IMR-90 (cell line): ENCODE data around the gene UQCRQ. TPM values are rescaled to one million over a fixed set of nuclear protein-coding genes. Genes with fewer than 3 reads are reported as not detected.

Experiments
- ATAC-seq: fragments of 200-7000 bp; cut with Tn5 transposase; 2 replicates; pipeline ENCODE4 v1.9.1; 2020; ENCODE audit warnings: low read depth, mild to moderate bottlenecking, moderate library complexity
- BruUV-seq: library from RNA; stranded (reverse); fragments of 400-500 nt; replicated peaks from 2 replicates; lab custom pipeline; 2021; lab: Mats Ljungman, UMichigan
- CTCF ChIA-PET: fragments of 300-600 bp; formaldehyde crosslinking; extraction: SDS; loops from one replicate; lab custom pipeline; 2021; ENCODE audit warnings: antibody characterized with exemption; lab: Yijun Ruan, JAX
- POLR2A ChIA-PET: fragments of 300-600 bp; sonication (Branson Sonifier 250); formaldehyde crosslinking; loops from one replicate; lab custom pipeline; 2022; ENCODE audit warnings: antibody characterized with exemption; ENCODE audit not compliant: unreplicated experiment; lab: Charles Lee
- DNase-seq: peaks from one replicate; pipeline ENCODE4 v3.0.0; 2013
- H2AFZ ChIP-seq: replicated peaks from 2 replicates; pipeline ENCODE3; 2013; ENCODE audit warnings: low read length, mild to moderate bottlenecking; ENCODE audit not compliant: poor library complexity
- H2AK5ac ChIP-seq: 2 replicates; pipeline ENCODE4 v1.6.1; 2013; ENCODE audit warnings: low read depth, low read length, inconsistent platforms
- H2AK9ac ChIP-seq: replicated peaks from 2 replicates; pipeline ENCODE3; 2013; ENCODE audit warnings: mild to moderate bottlenecking, low read depth, low read length, moderate library complexity; ENCODE audit not compliant: poor library complexity
- H2BK120ac ChIP-seq: 2 replicates; pipeline ENCODE4 v1.6.1; 2013; ENCODE audit warnings: low read depth, low read length, inconsistent platforms
- H2BK15ac ChIP-seq: 3 replicates; pipeline ENCODE4 v1.6.1; 2013; ENCODE audit warnings: low read depth, low read length, inconsistent platforms
- H2BK20ac ChIP-seq: 2 replicates; pipeline ENCODE4 v1.6.1; 2013; ENCODE audit warnings: low read depth, mild to moderate bottlenecking, inconsistent platforms, low read length, moderate library complexity
- H2BK5ac ChIP-seq: 2 replicates; pipeline ENCODE4 v1.6.1; 2013; ENCODE audit warnings: mild to moderate bottlenecking, low read depth, low read length, inconsistent platforms; ENCODE audit not compliant: poor library complexity, severe bottlenecking
- H3K14ac ChIP-seq: replicated peaks from 2 replicates; pipeline ENCODE4 v1.6.1; 2013; ENCODE audit warnings: low read depth, low read length, inconsistent platforms
- H3K18ac ChIP-seq: 2 replicates; pipeline ENCODE4 v1.6.1; 2013; ENCODE audit warnings: low read depth, low read length, control low read depth
- H3K23ac ChIP-seq: 2 replicates; pipeline ENCODE4 v1.6.1; 2013; ENCODE audit warnings: low read depth, low read length, inconsistent platforms
- H3K27ac ChIP-seq: 2 replicates; pipeline ENCODE4 v1.5.1; 2013; ENCODE audit warnings: mild to moderate bottlenecking, control low read depth, low read length; ENCODE audit not compliant: insufficient read depth
- H3K27me3 ChIP-seq: 2 replicates; pipeline ENCODE4 v1.6.1; 2013; ENCODE audit warnings: low read length; ENCODE audit not compliant: control insufficient read depth, insufficient read depth
- H3K36me3 ChIP-seq: 2 replicates; pipeline ENCODE4 v1.6.1; 2013; ENCODE audit warnings: low read length, mixed read lengths; ENCODE audit not compliant: control insufficient read depth, insufficient read depth
- H3K4ac ChIP-seq: 2 replicates; pipeline ENCODE4 v1.6.1; 2013; ENCODE audit warnings: low read depth, low read length, inconsistent platforms
- H3K4me1 ChIP-seq: 2 replicates; pipeline ENCODE4 v1.6.1; 2013; ENCODE audit warnings: low read length, mixed read lengths; ENCODE audit not compliant: control insufficient read depth, insufficient read depth
- H3K4me2 ChIP-seq: 2 replicates; pipeline ENCODE4 v1.6.1; 2013; ENCODE audit warnings: low read depth, mild to moderate bottlenecking, control low read depth, low read length, moderate library complexity
- H3K4me3 ChIP-seq: 2 replicates; pipeline ENCODE4 v1.5.1; 2013; ENCODE audit warnings: low read depth, mild to moderate bottlenecking, control low read depth, low read length, moderate library complexity; ENCODE audit not compliant: insufficient read depth
- H3K56ac ChIP-seq: 2 replicates; pipeline ENCODE4 v1.6.1; 2013; ENCODE audit warnings: low read length, inconsistent platforms; ENCODE audit not compliant: insufficient read depth; ENCODE audit errors: extremely low read depth
- H3K79me1 ChIP-seq, 2 experiments: 2 replicates each; pipeline ENCODE4 v1.6.1; 2013; ENCODE audit warnings: low read length in 2 of 2, inconsistent platforms in 1 of 2, low read depth in 1 of 2
- H3K9ac ChIP-seq: 2 replicates; pipeline ENCODE4 v1.6.1; 2013; ENCODE audit warnings: low read depth, low read length, control low read depth
- H3K9me1 ChIP-seq: 2 replicates; pipeline ENCODE4 v1.6.1; 2013; ENCODE audit warnings: low read length, inconsistent platforms; ENCODE audit not compliant: insufficient read depth
- H3K9me3 ChIP-seq: 2 replicates; pipeline ENCODE4 v1.6.1; 2013; ENCODE audit warnings: low read length; ENCODE audit not compliant: control insufficient read depth, insufficient read depth
- H4K20me1 ChIP-seq: 2 replicates; pipeline ENCODE4 v1.6.1; 2013; ENCODE audit warnings: low read length, inconsistent platforms; ENCODE audit not compliant: insufficient read depth
- H4K5ac ChIP-seq: 2 replicates; pipeline ENCODE4 v1.6.1; 2013; ENCODE audit warnings: mild to moderate bottlenecking, low read depth, low read length, control low read depth
- H4K8ac ChIP-seq, 2 experiments: 2 replicates each; pipeline ENCODE4 v1.6.1; 2013; ENCODE audit warnings: low read depth in 2 of 2, low read length in 2 of 2, control low read depth in 1 of 2, inconsistent platforms in 1 of 2
- H4K91ac ChIP-seq: 2 replicates; pipeline ENCODE4 v1.6.1; 2013; ENCODE audit warnings: low read depth, low read length, inconsistent platforms; ENCODE audit not compliant: insufficient read depth
- BHLHE40 ChIP-seq: fragments of 150-350 bp; IDR thresholded peaks from 2 replicates; pipeline ENCODE4 v1.6.1; 2016; ENCODE audit warnings: mild to moderate bottlenecking, low read depth, low read length
- CEBPB ChIP-seq: IDR thresholded peaks from 2 replicates; pipeline ENCODE4 v1.6.1; 2012; ENCODE audit warnings: low read depth, low read length, improper control_type of control experiment
- CHD1 ChIP-seq: IDR thresholded peaks from 2 replicates; pipeline ENCODE4 v1.6.1; 2012; ENCODE audit warnings: low read depth, low read length, improper control_type of control experiment
- FOS ChIP-seq: fragments of 150-350 bp; IDR thresholded peaks from 2 replicates; pipeline ENCODE4 v1.6.1; 2016; ENCODE audit warnings: low read depth, low read length
- MAFK ChIP-seq: IDR thresholded peaks from 2 replicates; pipeline ENCODE4 v1.6.1; 2012; ENCODE audit warnings: low read depth, low read length, improper control_type of control experiment
- MAZ ChIP-seq: IDR thresholded peaks from 2 replicates; pipeline ENCODE4 v1.6.1; 2012; ENCODE audit warnings: low read depth, mild to moderate bottlenecking, low read length, improper control_type of control experiment, moderate library complexity, borderline replicate concordance
- MXI1 ChIP-seq: IDR thresholded peaks from 2 replicates; pipeline ENCODE4 v1.6.1; 2012; ENCODE audit warnings: low read depth, mild to moderate bottlenecking, low read length, moderate library complexity, borderline replicate concordance
- NFE2L2 ChIP-seq: fragments of 150-350 bp; IDR thresholded peaks from 2 replicates; pipeline ENCODE4 v1.6.1; 2016; ENCODE audit warnings: low read depth, mild to moderate bottlenecking, low read length
- POLR2A ChIP-seq: IDR thresholded peaks from 2 replicates; pipeline ENCODE4 v1.6.1; 2012; ENCODE audit warnings: mild to moderate bottlenecking, low read depth, low read length
- RAD21 ChIP-seq: IDR thresholded peaks from 2 replicates; pipeline ENCODE4 v1.6.1; 2012; ENCODE audit warnings: low read length, improper control_type of control experiment
- RCOR1 ChIP-seq: IDR thresholded peaks from 2 replicates; pipeline ENCODE4 v1.6.1; 2012; ENCODE audit warnings: mild to moderate bottlenecking, low read length, improper control_type of control experiment; ENCODE audit not compliant: insufficient replicate concordance
- RFX5 ChIP-seq: IDR thresholded peaks from 2 replicates; pipeline ENCODE4 v1.8.0; 2012; ENCODE audit warnings: low read depth, mild to moderate bottlenecking, low read length, moderate library complexity
- SMC3 ChIP-seq: fragments of 150-350 bp; IDR thresholded peaks from 2 replicates; pipeline ENCODE4 v1.6.1; 2016; ENCODE audit warnings: low read depth, mild to moderate bottlenecking, antibody characterized with exemption, low read length, moderate library complexity
- USF2 ChIP-seq: fragments of 150-350 bp; IDR thresholded peaks from 2 replicates; pipeline ENCODE4 v1.6.1; 2017; ENCODE audit warnings: mild to moderate bottlenecking, antibody characterized with exemption, low read length, low read depth
- WGBS, 2 experiments: methylation state at CpG; one replicate each; pipeline versions ENCODE4 v1.1.5 to v1.1.7; 2013; ENCODE audit warnings: missing lambda C conversion rate in 2 of 2; ENCODE audit not compliant: insufficient read length in 1 of 2; ENCODE audit errors: extremely low coverage in 2 of 2; 5-methylcytosine and 5-hydroxymethylcytosine counted together
- dilution Hi-C: fragments of 300-500 bp; cut with HindIII; formaldehyde crosslinking; loops from one replicate; pipeline ENCODE4 v1.14.3; 2018; ENCODE audit warnings: low sequenced_read_pairs; ENCODE audit not compliant: unreplicated experiment
- in situ Hi-C: fragments of 300-500 bp; cut with MboI; formaldehyde crosslinking; loops from 3 replicates; pipeline ENCODE4 v1.14.3; 2019; ENCODE audit warnings: low sequenced_read_pairs, inconsistent platforms, mixed read lengths
- intact Hi-C: fragments of 100-400 bp; cut with micrococcal nuclease; formaldehyde crosslinking; loops from 2 replicates; pipeline ENCODE4 v1.10.0; 2022
- polyA plus RNA-seq, 3 experiments: library from polyadenylated mRNA; depleted of rRNA; stranded (reverse); fragments of >200 nt; gene quantifications; 2 replicates each; pipeline ENCODE4 v1.2.3, GENCODE V29; 2012; ENCODE audit warnings: low replicate concordance in 1 of 3
- total RNA-seq: library from RNA; depleted of rRNA; stranded (reverse); fragments of >200 nt; gene quantifications from 2 replicates; pipeline ENCODE4 v1.2.3, GENCODE V29; 2012
- TF ChIP-seq, protein P1 (sequence below): fragments of 150-350 bp; IDR thresholded peaks from 2 replicates; pipeline ENCODE4 v1.6.1; 2016; ENCODE audit warnings: low read depth, mild to moderate bottlenecking, low read length, moderate library complexity, borderline replicate concordance
- TF ChIP-seq, protein P2 (sequence below): conservative IDR thresholded peaks from 2 replicates; pipeline ENCODE4 v1.5.1; 2012; ENCODE audit warnings: mild to moderate bottlenecking, low read depth, low read length, improper control_type of control experiment

Gene UQCRQ
- total and polyA plus RNA-seq, 2 of the 4 experiments (the other 2 are of a cell fraction): 73.7 to 292 TPM

- peaks cover 14% of the 10 kb centered on the region for H4K20me1 ChIP-seq
- no peak overlapping the region for H3K4me3 ChIP-seq
- peaks cover 3% of the 10 kb centered on the region; the same call in 1 of the 2 replicates for H3K4me1 ChIP-seq
- H3K23ac ChIP-seq: no peak overlapping the region
- H2AFZ ChIP-seq: no peak overlapping the region
- BruUV-seq: no TSS peak
- no peak overlapping the region for H4K91ac ChIP-seq
- CTCF ChIA-PET: no interaction called here
- intact Hi-C loops (no loop called here), in situ Hi-C loops (no loop called here), dilution Hi-C loops (no loop called here)
- no peak overlapping the region for H3K4ac ChIP-seq
- no peak overlapping the region for H3K4me2 ChIP-seq
- no peak overlapping the region for H3K9ac ChIP-seq
- H3K18ac ChIP-seq: no peak overlapping the region
- no peak overlapping the region for H2AK5ac ChIP-seq
- H3K27ac ChIP-seq: no peak overlapping the region
- H3K79me1 ChIP-seq: peaks cover 0 to 50% of the 10 kb centered on the region in 2 experiments; a peak in 3 of 4 replicates
- H3K14ac ChIP-seq: no peak overlapping the region
- no peak overlapping the region for H4K5ac ChIP-seq
- no peak overlapping the region for H2BK5ac ChIP-seq
- ATAC-seq (no peak), DNase-seq (no peak)
- peaks cover 26% of the 10 kb centered on the region for H3K36me3 ChIP-seq
- no peak overlapping the region for H4K8ac ChIP-seq
- H2BK20ac ChIP-seq: no peak overlapping the region
- H3K9me1 ChIP-seq: peaks cover 20% of the 10 kb centered on the region; the same call in 1 of the 2 replicates
- H2BK15ac ChIP-seq: no peak overlapping the region
- H3K27me3 ChIP-seq: no peaks in the 10 kb centered on the region
- no peak for TF ChIP-seq SMC3
- no peak for TF ChIP-seq BHLHE40
- TF ChIP-seq RAD21: no peak
- TF ChIP-seq FOS: no peak
- no peak for TF ChIP-seq MAZ
- TF ChIP-seq NFE2L2: no peak
- TF ChIP-seq CHD1: no peak
- no peak for TF ChIP-seq RCOR1
- no peak for TF ChIP-seq RFX5
- no peak for TF ChIP-seq POLR2A
- no peak for TF ChIP-seq USF2
- no peak for TF ChIP-seq MAFK
- TF ChIP-seq CEBPB: no peak
- TF ChIP-seq MXI1: no peak
- TF ChIP-seq, protein P1, sequence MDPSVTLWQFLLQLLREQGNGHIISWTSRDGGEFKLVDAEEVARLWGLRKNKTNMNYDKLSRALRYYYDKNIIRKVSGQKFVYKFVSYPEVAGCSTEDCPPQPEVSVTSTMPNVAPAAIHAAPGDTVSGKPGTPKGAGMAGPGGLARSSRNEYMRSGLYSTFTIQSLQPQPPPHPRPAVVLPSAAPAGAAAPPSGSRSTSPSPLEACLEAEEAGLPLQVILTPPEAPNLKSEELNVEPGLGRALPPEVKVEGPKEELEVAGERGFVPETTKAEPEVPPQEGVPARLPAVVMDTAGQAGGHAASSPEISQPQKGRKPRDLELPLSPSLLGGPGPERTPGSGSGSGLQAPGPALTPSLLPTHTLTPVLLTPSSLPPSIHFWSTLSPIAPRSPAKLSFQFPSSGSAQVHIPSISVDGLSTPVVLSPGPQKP: no peak
- TF ChIP-seq, protein P2, sequence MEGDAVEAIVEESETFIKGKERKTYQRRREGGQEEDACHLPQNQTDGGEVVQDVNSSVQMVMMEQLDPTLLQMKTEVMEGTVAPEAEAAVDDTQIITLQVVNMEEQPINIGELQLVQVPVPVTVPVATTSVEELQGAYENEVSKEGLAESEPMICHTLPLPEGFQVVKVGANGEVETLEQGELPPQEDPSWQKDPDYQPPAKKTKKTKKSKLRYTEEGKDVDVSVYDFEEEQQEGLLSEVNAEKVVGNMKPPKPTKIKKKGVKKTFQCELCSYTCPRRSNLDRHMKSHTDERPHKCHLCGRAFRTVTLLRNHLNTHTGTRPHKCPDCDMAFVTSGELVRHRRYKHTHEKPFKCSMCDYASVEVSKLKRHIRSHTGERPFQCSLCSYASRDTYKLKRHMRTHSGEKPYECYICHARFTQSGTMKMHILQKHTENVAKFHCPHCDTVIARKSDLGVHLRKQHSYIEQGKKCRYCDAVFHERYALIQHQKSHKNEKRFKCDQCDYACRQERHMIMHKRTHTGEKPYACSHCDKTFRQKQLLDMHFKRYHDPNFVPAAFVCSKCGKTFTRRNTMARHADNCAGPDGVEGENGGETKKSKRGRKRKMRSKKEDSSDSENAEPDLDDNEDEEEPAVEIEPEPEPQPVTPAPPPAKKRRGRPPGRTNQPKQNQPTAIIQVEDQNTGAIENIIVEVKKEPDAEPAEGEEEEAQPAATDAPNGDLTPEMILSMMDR: no peak
- no peak overlapping the region for H2AK9ac ChIP-seq
- no CpG with 5 or more reads among the region's 3 CpGs for WGBS, 2 experiments
- H3K56ac ChIP-seq: no peak overlapping the region
- H3K9me3 ChIP-seq: no peaks in the 10 kb centered on the region
- POLR2A ChIA-PET: no interaction called here
- no peak overlapping the region for H2BK120ac ChIP-seq
These were observed 7.5 kb downstream of the UQCRQ start for GRCh38 chr5:132873930-132874271.
